Brain pericyte (primary cell): ENCODE results near the gene IFT52.
A peak's percentile ranks its signal among the peaks of the same experiment; 100 is the strongest.

Experiments used
- DNase-seq: peaks from one replicate; pipeline ENCODE4 v3.0.0-alpha.2; 2012; ENCODE audit warnings: low read depth, low spot score

Gene IFT52, protein sequence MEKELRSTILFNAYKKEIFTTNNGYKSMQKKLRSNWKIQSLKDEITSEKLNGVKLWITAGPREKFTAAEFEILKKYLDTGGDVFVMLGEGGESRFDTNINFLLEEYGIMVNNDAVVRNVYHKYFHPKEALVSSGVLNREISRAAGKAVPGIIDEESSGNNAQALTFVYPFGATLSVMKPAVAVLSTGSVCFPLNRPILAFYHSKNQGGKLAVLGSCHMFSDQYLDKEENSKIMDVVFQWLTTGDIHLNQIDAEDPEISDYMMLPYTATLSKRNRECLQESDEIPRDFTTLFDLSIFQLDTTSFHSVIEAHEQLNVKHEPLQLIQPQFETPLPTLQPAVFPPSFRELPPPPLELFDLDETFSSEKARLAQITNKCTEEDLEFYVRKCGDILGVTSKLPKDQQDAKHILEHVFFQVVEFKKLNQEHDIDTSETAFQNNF

DNA sequence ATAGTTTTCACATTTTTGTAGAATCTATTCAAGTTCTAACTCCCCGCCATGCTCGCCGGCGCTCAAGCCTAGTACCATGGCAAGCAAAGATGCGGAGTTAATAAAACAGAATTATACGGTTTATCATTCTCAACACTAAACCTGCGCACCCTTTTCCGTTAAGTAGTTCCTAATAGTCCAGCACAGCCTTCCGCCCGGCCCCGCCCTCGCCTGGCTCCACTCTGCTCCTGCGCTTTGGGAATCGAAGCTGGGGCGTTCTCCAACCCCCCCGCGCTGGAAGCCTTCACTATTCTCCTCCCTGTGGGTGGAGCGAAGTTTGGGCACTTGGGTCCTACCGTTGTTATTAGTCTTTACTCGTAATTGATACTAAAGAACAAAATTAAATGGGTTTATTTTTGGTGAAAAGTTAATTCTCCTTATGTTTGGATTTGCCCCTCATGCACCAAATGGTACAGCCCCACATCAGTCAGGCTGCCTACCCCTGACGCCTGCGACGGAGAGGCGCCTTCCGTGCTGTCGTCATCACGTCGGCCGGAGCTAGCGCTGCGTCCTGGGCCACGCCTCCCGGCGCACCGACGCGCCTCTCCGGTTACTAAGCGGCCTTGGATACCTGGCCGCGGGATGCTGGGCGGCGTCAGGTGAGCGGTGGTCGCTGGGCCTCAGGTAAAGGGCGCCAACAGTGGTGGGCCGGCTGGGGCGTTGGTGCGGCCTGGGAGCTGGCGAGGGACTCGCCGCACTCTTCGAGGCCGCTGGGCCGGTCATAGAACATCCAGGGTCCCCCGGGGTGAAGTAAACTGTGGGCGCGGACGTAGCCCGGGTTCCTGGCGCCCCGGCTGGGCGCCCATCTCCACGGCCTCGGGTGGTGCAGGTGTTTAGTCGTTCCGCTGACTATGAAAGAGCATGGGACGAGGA lies at the start of gene IFT52:
TSS of gene IFT52 (plus strand) at position 546 of the 912 bp plus-strand sequence. CDS start 3,762 bp downstream, outside the sequence.
- peak; percentile 82 for DNase-seq

DNA sequence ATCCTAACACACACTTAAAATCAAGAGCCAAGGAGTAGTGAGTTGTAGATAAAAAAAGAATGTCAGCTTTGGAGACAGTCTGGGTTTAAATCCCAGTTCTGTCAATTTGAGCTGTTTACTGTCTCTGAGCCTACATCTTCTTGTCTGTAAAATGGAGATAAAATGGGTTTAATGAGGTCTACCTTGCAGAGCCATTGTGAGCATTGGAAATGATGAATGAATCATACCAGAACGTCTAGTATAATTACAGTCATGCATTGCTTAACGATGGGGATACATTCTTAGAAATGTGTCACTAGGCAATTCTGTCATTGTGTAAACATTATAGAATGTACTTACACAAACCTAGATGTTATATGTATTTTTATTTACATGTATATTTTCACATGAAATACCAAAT lies 49.5 kb upstream of the IFT52 start:
- DNase-seq, result no peak

DNA sequence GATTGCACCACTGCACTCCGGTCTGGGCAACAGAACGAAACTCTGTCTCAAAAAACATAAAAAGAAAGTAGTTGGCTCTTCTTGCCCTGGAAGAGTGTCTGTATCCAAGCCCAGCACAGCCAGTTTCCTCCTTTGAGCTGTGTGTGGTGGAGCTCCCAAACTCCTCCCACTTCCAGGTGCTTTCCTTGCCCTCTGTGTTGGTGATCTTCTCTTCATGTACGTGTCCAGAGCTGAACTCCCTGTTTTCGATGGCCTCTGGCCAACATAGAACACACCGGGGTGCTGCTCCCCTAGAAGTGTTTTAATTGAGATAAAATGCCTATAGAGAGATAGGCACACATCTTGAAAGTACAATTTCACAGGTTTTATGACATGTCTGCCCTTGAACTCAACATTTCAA lies 48.6 kb upstream of the IFT52 start:
- DNase-seq, result no peak

DNA sequence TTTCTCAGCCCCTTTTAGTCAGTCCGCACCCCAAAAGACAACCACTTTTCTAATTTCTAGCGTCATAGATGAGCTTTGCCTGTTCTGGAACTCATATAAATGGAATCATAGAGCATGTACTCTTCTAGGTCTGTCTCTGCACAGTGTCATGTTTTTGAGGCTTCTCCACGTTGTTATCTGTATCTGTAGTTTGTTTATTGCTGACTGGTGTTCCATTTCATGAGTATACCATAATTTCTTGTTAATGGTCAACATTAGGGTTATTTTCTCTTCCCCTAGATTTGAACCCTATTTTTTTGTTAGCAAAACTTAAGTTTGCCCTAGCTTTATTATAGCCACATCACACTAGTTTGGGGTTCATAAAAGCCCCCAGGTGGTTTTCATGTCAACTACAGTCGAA lies 48.1 kb upstream of the IFT52 start:
- DNase-seq, result no peak

DNA sequence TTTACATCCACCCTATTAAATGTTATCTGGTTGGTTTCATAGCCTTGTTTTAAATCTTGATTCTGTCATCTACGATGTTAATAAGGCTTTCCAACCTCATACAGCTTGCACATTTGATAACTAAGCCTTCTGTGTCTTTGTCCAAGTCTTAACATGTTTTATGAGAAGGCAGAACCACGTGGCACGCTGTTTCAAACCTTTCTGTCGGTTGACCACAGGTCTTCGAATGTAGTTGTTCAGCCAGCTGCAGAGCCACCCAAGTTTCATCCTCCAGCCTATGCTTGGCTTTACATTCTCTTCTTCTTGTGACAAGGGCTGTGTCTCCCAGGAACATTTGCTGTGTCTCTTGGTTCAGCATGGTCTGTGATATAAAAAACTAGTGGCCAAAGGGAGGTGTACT lies 47.6 kb upstream of the IFT52 start:
- DNase-seq, result no peak

DNA sequence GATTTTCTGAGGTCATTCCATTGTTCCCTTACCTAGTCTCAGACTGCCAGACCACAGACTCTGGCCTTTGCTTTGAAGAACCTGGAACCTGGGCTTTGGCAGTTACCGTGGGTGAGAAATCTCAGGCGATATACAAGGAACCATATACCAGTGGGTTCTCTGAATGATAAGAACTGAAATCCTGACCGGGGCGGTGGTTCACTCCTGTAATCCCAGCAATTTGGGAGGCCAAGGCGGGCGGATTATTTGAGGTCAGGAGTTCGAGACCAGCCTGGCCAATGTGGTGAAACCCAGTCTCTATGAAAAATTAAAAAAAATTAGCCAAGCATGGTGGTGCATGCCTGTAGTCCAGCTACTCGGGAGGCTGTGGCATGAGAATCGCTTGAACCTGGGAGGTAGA lies 46.2 kb upstream of the IFT52 start:
- no peak for DNase-seq

DNA sequence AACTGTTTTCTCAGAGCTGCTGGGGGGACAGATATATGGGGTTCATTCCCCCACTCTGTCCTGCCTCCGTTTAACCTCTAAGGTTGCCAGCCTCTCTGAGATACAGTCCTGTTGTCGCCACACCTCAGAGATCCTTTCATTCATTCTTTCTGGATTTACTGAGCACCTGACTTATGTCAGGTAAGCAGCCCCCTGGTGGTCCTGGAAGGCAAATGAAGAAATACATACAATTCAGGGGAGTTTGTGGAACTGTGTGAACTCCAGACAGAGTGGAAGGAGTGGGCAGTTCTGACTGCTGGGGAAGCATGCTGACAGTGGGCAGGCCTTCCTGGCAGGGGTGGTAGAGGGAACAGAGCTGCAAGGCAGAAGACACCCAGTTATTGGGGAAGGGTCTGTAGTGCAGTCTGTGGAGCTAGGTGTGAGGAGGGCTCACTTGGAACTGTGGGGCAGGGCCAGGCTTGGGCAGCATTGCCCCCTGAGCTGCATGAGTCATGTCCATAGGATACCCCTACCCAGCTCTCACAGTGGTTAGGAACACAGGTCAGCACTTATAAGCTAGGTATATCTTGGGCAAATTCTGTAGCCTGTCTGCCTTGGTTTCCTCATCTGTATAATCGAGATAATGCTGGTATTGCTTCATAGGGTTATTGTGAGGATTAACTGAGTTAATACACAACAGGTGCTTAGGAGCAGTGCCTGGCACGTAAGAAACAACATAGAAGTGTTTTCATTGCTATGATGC lies 44.7 kb upstream of the IFT52 start:
- no peak for DNase-seq

DNA sequence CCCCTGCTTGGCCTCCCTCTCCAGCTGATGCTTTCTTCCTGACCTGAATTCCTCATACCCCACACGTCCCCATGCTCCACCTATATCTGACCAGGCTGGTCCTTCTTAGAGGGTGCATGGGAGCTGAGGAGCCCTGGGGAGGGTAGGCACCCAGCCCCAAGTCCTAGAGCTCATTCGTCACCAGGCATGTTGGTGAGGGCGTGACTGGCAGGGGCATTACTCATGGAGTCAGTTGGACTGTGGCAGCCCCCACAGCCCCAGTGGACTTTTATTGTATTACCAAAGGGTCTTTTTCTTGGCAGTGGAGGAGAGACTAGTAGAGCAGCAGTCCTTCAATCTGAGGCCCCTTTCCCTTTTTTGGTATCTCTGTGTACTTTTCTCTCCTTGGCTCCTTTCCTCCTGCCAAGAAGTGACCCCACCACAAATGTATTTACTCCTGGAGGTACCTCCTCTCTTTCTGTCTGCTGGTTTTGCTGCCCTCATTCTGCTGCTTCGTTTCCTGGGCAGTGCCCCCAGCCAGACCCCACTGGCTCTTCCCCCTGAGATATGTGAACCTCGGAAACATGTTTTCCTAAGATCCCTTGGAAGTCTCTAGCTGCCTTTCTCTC lies 42.4 kb upstream of the IFT52 start:
- no peak for DNase-seq

DNA sequence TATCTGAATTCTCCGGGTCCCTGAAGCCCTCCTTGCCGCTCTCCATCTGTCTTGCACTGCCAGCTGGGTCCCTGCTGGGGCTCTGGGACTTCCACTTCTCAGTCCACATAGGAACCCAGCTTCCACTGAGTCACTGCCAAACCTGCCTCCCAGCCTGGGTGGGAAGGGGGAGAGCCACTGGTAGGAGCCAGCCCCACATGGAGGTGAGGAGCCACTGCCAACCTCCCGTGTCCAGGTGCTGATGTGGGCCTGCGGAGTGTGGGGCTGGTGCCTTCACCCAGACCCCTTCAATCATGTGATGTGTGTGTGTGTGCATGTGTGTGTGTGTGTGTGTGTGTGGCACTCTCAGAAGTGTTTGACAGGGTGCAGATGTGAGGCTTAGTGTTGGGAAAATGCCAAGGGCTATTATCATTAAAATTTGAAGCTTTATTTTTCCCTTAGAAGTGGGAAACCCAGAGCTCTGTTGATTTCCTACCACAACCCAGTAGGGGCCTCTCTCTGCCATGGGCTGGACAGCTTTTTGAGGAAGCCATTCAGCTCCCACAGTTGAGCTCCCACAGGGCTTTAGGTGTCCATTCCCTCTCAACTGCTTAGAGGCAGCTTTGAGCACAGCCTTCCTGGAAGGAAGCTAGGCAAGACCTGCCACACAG lies 41.2 kb upstream of the IFT52 start:
- no peak for DNase-seq

DNA sequence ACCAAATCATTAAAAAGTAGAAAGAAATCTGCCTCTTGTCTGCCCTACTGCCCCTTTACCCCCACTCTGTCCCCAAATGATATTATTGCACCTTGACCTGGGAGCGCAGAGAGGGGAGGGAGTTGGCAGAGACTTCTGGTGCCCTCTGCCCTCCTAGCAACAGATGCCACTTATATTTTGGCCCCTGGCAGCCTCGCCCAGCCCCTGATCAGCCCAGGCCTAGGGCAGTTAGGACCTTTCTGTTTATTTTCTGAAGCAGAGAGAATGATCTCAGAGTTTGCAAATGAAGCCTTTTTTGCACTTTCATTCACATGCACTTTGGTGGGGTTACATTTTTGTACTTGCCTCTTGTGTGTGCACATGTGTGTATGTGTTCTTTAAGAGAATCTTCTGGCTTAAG lies 40.3 kb upstream of the IFT52 start:
- DNase-seq, result no peak

DNA sequence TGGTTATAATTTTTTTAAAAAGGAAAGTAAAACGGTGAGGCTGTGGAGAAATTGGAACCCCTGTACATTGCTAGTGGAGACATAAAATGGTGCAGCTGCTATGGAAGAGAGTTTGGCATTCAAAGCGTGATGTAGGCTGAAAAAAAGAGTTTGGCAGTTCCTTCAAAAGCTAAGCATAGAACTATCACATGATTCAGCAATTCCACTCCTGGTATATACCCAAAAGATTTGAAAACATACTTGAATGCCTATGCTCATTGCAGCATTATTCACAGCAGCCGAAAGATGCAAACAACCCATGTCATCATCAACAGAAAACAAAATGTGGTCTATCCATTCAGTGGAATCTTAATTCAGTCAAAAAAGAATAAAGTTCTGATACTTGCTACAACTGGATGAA lies 36.4 kb upstream of the IFT52 start:
- DNase-seq, result no peak

DNA sequence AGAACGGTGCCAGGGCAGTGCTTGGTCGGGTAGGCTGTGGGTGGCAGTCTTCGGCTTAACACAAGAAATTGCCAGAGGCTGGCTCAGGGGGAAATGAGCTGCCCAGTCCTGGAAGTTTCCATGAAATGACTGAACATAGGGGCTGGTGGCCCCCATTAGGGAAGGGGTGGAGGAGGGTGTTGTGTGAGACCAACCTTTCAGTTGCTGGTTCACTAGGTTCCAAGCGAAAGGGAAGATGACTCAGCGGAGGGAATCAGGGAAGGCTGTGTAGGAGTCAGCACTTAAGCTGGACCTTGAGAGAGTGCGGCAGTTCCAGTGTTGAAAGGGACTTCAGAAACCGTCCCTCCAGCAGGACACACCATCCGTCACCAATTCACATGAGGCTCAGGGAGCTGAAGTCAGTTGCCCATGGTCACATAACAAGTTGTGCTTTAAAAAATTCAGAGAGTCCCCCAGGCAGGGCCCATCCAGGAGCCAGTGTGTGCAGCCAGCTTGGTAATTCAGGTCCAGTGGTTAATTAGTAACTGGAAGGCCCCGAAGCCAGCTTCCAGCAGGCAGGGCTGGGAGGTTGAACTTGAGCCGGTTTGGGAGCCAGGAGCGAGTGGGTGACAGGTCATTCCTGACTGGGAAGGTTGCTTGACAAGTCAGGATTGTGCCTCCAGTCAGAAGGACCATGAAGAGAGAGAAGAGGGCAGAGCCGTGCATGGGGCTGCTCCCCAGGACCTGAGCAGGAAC lies 32.2 kb upstream of the IFT52 start, which contains the start of gene SGK2:
TSS of gene SGK2 (plus strand) at position 616 of the 735 bp plus-strand sequence. CDS start 7,469 bp downstream, outside the sequence.
- no peak for DNase-seq

DNA sequence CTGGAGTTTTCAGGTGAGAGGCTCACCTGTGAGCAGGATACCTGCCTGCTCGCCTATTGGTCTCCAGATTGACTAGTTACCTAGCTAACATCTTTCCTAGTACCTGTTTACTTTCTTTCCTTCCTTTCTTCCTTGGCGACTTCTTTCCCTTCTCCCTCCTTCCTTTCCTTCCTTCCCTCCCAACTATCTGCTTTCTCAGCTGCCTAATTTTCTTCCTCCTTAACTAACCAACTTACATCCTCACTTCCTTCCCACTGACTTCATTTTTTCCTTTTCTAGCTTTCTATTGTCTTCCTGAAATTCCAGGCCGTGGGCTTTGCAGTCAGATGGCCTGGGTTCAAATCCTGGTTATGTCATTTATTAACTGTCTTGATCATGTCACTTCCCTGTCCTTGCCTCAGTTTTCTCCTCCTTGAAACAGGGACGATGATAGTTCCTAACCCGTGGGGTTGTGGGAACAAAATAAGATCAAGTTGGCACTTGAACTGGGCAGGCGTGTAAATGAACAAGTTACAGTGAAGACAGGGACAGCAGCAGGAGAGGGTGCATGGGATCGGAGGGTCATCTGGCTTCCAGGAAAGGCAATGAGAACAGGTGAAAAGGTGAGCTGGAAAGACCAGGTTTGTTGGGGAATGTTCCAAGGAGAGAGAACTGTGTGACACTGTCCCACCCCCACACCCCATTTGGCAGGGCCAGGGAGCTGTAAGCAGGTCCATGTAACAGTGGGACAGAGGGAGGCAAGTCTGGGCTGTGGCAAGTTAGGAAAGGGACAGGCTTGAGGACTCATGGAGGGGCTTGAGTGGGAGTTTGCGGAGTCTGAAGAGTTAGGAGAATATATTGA lies 31.4 kb upstream of the IFT52 start:
- DNase-seq, result no peak

DNA sequence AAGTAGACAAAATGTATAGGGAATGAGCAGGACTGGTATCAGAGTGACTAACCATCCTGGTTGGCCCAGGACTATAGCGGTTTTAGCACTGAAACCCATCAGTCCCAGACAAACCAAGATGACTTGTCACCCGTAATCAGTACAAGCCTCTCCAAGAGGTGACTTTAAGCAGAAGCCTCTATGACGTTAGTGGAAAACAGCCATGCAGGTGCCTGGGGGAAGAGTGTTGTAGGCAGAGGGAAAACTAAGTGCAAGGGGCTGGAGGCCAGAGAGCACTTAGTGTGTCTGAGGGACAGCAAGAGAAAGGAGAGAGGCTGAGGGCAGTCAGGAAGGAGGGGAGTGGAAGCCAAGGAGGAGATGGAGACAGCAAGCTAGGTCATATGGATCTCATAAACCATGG lies 29.8 kb upstream of the IFT52 start:
- DNase-seq, result no peak

DNA sequence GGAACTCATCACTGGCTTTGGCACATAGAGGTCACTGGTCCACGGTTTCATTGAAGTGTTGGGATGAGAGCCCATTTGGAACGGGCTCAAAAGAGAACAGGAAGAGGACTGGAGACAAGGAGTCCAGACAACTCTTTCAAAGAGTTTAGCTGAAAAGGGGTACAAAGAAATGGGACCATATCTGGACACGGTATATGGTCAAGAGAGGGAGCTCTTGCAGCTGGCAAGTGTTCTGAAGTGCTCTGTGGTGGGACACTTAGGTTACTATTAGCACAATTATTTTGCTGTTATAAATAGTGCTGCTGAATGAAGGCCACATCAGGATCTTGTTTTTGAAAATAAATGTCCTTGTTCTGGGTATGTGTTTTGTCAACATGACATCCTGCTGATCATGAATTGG lies 27.3 kb upstream of the IFT52 start:
- DNase-seq, result no peak

DNA sequence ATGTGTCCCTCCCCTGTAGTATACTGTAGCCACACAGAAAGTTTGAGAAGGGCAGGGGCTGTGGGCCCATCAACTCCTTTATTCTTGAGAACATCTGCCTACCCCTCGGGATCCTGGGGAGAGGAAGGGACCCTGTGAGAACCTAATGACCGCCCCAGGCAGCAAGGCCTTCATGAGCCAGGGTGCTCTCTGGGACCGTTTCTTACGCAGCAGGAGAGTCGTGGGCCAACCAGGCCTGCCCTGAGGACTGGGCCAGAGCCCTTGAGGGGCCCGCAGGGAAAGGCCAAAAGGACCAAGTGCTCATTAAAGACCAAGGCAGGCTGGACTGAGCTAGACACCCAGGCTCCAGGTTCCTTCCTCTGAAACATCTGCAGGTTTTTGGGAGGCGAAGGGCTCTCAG lies 26.7 kb upstream of the IFT52 start:
- DNase-seq, result no peak

DNA sequence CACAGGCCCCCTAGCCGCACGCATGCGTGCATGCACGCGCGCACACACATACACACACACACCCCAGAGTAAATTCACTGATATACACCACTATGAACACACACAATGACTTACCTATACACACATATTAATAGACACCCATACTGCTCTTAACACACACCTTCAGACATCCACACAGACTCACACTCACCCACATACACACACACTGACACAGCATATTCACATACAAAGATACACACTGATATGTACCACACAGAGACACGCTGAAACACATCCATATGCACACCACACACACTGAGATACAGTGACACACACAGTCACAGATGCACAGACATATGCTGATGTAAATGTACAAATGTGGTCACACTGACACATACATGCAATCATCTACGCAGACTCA lies 26.3 kb upstream of the IFT52 start:
- no peak for DNase-seq

DNA sequence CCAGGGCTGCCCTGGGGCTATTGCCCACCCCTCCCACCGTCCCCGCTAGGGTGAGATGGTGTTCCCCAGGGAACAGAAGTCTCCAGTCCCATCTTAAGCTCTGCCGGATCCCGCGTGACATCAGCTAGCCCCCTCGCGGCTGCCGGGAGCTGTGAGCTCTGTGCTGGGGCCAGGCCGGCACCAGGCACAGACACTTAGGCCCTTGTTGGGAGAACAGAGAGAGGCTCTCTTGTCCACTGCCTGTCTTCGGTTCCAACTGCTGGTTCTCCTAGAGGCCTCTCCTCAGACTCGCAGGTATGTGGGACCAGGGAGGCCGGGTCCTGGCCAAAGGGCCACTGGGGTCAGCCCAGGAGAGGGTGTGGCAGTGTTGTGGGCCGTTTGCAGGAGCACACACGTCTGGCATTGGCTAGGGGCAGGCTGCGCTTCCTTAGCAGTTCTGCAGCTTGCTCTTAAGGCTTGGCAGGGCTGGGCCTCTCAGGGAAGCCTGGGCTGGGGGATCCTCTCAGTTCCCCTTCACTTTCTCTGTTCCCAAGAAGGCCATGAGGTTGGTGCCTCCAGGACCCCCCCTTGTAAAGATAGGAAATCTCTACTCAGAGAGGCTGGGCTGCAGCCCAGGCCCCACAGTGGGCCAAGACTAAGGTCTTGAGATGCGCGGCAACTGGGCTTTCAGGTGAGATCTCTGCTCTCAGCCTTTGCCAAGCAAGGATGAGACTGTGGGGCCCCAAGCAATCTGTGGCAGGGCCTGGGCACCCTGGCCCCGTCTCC lies 25.6 kb upstream of the IFT52 start:
- DNase-seq, result no peak

DNA sequence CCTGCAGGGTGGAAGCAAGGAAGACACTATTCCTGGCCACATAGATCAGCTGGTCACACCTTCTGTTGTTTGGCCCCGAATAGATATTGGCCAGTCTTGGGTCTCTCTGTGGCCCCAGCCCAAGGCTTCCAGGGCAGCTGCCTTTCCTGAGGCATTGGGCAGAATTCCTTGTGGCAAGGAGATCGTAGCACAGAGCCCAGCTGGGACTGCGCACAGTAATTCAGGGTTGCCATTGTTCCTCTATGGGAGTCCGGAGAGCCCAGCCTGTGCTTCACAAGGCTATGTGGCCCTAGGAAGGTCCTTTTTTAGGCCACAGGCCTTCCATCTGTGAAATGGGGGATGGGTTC lies 25.0 kb upstream of the IFT52 start:
- no peak for DNase-seq
